ENCODE results near the gene NT5DC4.

The NT5DC4 gene

GRCh38 chr2:112764071-112765044 lies 43.5 kb downstream of the NT5DC4 start, which contains the start of gene CKAP2L:
Gene CKAP2L, minus strand, starts transcription at chr2:112764609. Its CDS starts 11 bp downstream, at chr2:112764598.
- no peak for TF ChIP-seq GATA1 (IDR thresholded peaks at IDR 0.05; ENCODE audit: low read depth, low read length)
- peak; percentile 88 for TF ChIP-seq POLR2A (IDR thresholded peaks at IDR 0.05; ENCODE audit: low read length)
- DNase-seq: peak; percentile 98 to 99

GRCh38 chr2:112765251-112765650 lies 44.4 kb downstream of the NT5DC4 start:
- peak in 1 of 2 experiments; percentile 55 for DNase-seq
- TF ChIP-seq GATA1 (IDR thresholded peaks at IDR 0.05; ENCODE audit: low read depth, low read length) (no peak), POLR2A (IDR thresholded peaks at IDR 0.05; ENCODE audit: low read length) (no peak)

- TF ChIP-seq POLR2A (IDR thresholded peaks at IDR 0.05; ENCODE audit: low read length) (no peak), GATA1 (IDR thresholded peaks at IDR 0.05; ENCODE audit: low read depth, low read length) (no peak)
- DNase-seq: peak in 1 of 2 experiments; percentile 15
Observed at GRCh38 chr2:112767693-112768330, 47.0 kb downstream of the NT5DC4 start.

GRCh38 chr2:112768432-112768831 lies 47.6 kb downstream of the NT5DC4 start:
- TF ChIP-seq POLR2A (IDR thresholded peaks at IDR 0.05; ENCODE audit: low read length): no peak
- DNase-seq: no peak

GRCh38 chr2:112772322-112772721 lies 51.5 kb downstream of the NT5DC4 start:
- no peak for TF ChIP-seq POLR2A (IDR thresholded peaks at IDR 0.05; ENCODE audit: low read length)
- DNase-seq: no peak

DNA sequence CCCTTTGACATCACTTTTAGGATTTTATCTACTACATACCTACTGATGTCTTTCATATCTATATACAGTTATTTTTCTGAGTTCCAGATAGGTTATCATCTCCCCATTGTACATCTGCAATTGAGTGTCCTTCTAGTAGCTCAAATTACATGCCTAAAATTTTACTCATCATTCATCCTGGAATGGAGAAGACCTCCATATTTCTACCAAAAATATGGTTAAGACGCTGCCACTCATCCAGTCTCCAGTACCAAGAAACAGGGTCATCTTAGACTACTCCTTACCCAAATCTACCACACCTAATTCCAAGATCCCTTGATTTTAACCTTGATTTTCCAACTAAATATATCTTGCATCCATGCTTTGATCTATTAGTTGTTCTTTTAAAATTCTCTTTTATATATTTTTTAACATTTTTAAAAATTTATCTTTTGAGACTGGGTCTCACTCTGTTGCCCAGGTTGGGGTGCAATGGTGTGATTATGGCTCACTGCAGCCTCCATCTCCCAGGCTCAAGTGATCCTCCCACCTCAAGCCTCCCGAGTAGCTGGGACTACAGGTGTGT lies 52.2 kb downstream of the NT5DC4 start:
- DNase-seq: no peak
- TF ChIP-seq POLR2A (IDR thresholded peaks at IDR 0.05; ENCODE audit: low read length) (no peak), GATA1 (IDR thresholded peaks at IDR 0.05; ENCODE audit: low read depth, low read length) (no peak)

GRCh38 chr2:112773556-112773955 lies 52.7 kb downstream of the NT5DC4 start:
- no peak for DNase-seq
- TF ChIP-seq POLR2A (IDR thresholded peaks at IDR 0.05; ENCODE audit: low read length) (no peak), GATA1 (IDR thresholded peaks at IDR 0.05; ENCODE audit: low read depth, low read length) (no peak)

- TF ChIP-seq GATA1 (IDR thresholded peaks at IDR 0.05; ENCODE audit: low read depth, low read length) (no peak), POLR2A (IDR thresholded peaks at IDR 0.05; ENCODE audit: low read length) (no peak)
- DNase-seq: no peak
Observed at GRCh38 chr2:112774536-112775285, 53.9 kb downstream of the NT5DC4 start.

DNA sequence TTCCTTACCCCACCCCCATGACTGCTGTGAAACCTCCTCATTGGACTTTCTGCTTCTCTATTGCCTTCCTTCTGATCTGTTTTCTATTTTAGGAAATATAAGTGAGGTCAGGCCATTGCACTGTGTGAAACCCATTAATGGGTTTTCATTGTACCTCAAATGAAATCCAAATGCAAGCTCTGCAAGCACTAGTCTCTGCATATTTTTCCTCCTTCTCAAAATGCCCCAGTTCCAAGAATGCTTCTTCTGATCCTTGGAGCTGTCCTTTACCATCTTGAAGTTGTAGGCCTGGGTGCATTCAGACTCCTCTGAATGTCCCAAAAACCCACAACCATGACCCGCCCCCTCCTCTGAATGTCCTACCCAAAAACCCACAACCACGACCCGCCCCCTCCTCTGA lies 55.3 kb downstream of the NT5DC4 start:
- DNase-seq: no peak
- TF ChIP-seq POLR2A (IDR thresholded peaks at IDR 0.05; ENCODE audit: low read length): no peak
- no peak for TF ChIP-seq GATA1 (IDR thresholded peaks at IDR 0.05; ENCODE audit: low read depth, low read length)

- no peak for TF ChIP-seq POLR2A (IDR thresholded peaks at IDR 0.05; ENCODE audit: low read length)
- no peak for TF ChIP-seq GATA1 (IDR thresholded peaks at IDR 0.05; ENCODE audit: low read depth, low read length)
Observed at GRCh38 chr2:112777036-112777435, 56.2 kb downstream of the NT5DC4 start.

DNA sequence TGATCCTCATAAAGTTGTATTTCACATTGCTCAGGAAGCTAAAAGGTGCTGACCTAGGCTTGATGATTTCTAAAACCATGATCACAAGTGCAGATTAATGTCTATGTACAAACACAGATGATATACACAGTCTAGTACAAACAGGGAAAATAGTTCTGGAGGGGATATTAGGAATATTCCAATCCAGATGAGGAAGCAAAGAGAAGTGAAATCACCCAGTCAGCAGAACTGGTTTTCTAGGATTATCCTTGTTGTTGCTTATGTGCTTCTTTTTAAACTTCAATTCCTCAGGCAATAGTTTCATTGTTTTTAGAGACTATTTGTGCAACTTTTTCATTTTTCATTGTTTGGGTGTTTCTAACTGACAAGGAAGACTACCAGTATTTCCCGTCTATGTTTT lies 58.8 kb downstream of the NT5DC4 start:
- TF ChIP-seq POLR2A (IDR thresholded peaks at IDR 0.05; ENCODE audit: low read length) (no peak), GATA1 (IDR thresholded peaks at IDR 0.05; ENCODE audit: low read depth, low read length) (no peak)
- no peak for DNase-seq

More at GRCh38 chr2:112777036-112777435, 56.2 kb downstream of the NT5DC4 start:
- no peak for DNase-seq

DNA sequence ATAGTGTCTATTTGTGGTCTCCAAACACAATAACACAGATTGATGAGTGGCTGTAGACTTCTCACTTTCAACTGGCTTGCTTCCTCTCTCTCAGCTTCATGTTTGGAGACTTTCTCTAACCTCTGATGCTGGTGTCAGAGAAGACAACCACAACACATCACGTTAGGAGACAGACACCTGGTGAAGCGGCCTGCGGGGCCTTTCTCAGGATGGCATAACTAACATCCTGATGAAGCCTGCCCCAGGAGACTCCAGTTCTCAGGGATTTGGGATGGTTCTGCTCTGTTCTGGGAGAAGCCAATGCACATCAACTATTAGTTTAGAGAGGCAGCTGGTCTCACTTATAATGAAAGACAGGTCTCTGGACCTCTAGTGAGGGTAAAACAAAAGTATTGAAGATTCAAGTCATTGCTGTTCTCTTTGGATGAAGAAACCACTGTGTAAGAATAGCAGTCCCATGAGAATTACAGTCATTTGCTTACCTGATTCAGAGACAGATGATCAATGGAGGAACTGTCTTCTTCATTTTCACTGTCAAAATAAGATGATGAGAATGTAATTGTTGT lies 61.5 kb downstream of the NT5DC4 start:
- TF ChIP-seq GATA1 (IDR thresholded peaks at IDR 0.05; ENCODE audit: low read depth, low read length) (no peak), POLR2A (IDR thresholded peaks at IDR 0.05; ENCODE audit: low read length) (no peak)
- no peak for DNase-seq

DNA sequence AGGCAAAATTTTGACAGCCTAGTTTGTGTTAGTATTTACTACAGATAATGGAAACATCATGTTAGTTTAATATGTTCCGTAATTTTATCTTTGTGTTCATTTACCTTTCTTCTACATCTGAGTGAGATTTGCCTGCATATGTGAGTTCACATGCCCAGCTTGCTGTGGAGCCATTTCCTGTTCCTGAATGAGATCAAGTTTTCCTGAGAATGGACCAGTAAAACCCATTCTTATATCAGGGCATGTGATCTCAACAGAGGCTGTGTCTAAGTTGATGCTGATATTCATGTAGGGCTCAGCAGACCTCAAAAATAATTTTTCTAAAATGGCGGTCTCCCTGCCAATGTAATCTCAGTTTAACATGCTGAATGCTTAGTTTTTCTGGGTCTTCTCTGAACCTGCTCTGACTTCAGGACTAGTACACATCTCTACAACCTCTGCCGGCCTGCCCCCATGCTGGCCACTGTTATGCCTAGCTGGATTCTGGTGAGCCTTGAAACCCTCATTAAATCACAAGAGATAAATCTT lies 62.4 kb downstream of the NT5DC4 start:
- TF ChIP-seq GATA1 (IDR thresholded peaks at IDR 0.05; ENCODE audit: low read depth, low read length): no peak
- no peak for TF ChIP-seq POLR2A (IDR thresholded peaks at IDR 0.05; ENCODE audit: low read length)
- DNase-seq: no peak
